GM19025 (cell line): ENCODE measurements around the gene CERS2.
"Not testable (repeated sequence)": the region's sequence is repeated elsewhere in the genome, so short reads cannot be mapped to it uniquely, and the experiment has no call there.

Source experiments
- ATAC-seq: cut with Tn5 transposase; IDR thresholded peaks from one replicate; pipeline ENCODE4 v1.9.1; 2021; ENCODE audit warnings: mild to moderate bottlenecking, low read depth, moderate library complexity; ENCODE audit not compliant: unreplicated experiment

CERS2 gene

DNA sequence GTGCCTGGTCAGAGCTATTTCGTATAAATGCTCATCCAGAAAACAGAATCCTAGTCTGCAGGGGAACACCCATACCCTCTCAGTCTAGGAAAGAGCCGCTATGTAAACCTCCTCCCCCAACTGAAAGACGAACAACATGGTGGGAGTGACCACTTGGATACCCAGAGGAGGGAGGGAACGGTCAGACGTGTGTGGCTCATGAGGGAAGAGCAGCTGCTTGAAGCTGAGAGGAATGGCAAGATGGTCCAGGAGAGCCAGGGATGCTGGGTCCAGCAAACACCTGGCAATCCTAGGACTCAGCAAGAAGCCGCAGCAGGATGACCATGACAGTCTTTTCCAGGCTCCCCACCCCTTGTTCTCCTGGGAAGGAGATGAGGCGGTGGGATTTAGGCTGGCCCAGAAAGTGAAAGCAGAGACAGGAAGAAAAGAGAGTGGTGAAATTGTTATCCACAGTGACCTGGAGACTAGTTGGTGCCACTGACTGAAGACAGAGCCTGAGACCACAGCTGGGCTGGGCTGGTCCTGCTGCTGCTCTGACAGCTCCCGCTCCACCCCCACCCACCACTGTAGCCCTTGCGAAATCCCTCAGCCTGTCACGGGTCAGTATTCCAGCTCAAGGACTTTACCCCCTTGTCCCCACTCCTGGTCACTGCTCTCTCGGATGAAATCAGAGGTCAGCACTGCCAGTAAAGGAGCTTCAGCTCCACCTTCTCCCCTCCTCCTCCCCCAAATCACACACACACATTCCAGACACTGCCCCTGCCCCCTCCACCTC is 3.6 kb downstream of the CERS2 start:
- no peak for ATAC-seq

DNA sequence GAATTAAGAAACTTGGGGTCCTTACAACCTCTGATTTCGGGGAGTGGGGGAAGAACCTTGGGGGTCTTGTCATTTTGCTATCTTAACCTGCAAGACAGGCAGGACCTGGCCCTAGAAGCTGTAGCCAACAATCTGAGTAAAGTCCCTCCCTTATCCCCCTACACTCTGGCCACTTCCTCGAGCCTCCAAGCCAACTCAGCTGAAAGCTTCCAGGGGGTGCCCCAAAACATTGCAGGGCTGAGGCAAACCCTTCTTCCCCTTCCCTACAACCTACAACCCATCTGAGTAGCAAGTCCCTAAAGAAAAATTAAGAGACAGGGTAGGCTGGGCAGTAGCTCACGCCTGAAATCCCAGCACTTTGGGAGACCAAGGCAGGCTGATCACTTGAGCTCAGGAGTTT is 5.0 kb downstream of the CERS2 start:
- ATAC-seq, result no peak

DNA sequence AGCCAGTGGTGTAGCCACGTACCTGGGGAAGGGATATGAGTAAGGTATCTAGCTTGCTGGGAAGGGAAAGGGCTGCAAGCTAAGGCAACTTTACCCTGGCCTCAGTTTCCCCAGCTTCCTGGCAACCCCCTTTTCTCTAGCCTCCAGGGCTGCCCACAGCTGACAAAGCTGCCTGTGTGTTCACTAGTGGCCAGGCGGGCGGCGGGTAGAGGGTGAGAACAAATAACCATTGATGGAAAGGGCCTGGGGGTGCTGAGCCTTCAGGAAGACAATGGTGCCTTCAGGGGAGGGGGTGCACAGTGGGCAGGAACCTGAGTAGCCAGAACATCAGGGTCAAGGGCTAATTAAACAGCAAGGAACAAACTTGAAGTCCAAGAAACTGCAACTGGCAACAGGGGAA is 6.1 kb downstream of the CERS2 start:
- ATAC-seq, result no peak

DNA sequence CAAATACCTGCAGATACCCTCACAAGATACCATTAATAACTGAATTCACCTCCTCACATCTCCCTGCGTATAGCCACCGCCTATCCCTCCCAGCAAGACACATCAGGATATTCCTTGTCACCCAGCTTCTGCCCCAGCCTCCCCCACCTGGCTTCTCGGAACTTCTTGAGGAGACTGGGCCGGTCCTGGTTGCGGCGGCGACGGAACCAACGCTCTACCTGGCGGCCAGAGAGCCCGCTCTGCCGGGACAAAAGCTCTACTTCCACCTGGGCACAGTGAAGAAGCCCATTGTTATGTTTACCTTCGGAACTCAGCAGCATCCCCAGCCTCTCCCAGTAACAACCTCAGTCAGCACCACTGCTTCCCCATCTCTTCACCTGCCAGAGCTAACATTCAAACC is 6.7 kb downstream of the CERS2 start:
- ATAC-seq, result no peak

DNA sequence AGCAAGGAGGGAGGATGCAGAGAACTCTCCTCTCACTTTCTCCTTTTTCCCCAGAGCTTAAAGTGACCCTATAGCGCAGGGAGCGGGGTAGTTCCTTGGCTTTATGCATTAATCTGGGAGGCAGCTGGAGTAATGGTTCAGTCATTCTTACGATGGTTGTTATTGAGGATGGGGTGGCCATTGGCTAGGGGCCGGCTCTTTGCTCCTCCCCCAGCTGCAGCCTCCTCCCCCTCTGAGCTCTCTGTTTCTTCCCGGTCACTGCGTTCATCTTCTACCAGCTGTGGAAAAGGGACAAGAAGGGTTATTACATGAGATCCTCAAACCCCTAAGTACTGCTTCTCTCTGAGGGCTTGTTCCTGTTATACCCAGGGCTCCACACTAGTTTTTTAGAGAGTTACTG is 8.6 kb downstream of the CERS2 start:
- no peak for ATAC-seq

DNA sequence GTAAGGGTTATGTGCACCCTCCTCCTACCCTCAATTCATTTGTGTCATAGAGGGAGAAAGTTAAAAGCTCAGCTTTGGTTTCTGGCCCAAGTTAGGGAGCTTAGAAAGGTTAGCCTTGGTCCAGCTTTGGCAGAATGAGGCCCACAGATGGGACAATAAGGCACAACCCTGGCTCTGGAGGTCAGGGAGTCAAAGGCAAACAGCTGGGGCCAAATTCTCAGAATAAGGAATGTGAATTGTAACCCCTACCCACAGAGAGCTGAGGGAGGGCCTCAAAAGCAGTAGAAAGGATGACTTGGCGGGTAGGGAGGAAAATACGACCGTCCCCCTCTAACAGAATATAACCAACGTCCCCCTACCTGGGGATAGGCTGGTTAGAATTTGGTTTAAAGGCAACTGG is 9.0 kb downstream of the CERS2 start:
- ATAC-seq, result no peak

DNA sequence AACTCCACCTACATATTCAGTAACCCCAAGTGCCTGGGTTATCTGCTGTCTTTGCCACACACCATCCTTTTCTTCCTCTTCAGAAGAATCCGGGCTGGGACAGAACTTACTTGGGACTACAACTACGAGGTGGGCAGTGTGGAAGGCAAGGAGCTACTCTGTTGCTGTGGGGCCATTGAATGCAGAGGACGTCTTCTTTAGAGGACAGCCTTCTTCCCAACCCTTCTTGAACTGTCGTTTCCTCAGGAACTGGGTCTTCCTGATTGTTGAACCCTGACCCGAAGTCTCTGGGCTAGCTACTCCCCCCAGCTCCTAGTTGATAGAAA is 10.5 kb downstream of the CERS2 start:
- ATAC-seq, result no peak

DNA sequence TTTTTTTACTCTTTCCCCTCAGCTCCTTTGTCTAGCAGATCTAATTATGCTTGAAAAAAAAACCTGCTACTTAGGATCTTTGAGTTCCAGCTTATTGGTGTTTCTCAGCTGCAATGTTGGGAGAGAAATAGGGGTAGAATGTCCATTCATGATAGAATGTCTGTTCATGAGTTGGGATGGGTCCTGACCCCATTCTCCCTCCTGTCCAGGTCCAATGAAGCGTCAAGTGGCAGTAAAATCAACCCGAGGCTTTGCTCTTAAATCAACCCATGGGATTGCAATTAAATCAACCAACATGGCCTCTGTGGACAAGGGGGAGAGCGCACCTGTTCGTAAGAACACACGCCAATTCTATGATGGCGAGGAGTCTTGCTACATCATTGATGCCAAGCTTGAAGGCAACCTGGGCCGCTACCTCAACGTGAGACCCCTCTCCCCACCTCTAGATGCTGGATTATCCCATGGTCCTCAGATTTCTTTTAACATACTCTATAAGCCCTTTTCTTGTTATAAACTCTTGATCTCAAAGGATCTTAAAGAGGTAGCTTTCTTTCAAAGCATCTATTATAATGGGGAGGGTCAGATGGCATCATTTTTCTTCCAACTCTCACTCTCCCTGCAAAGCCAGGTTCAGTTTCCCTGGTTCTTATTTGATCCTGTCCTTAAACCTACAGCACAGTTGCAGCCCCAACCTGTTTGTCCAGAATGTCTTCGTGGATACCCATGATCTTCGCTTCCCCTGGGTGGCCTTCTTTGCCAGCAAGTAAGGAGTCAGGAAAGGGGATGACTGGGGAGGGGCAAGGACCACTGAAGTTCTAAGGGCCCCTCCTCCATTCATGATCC is 11.1 kb downstream of the CERS2 start:
- ATAC-seq, result no peak

DNA sequence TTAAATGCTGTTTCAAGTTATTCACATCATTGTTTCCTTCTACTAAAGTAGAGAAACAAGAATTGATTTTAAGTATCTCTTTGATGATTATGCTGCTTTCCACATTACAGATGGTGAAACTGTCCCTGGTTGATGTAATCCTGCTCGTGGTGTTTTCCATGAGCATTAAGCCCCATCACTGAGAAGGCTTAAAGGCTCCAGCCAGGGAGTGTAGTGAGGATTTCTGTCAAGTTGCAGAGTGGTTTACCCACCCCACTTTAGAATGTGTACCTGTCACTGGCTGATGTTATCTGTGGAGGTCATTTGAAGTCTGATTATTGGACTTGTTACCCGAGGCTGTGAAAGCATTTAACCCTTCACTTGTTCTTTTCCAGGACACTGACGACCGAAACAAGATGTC is 12.9 kb downstream of the CERS2 start:
- no peak for ATAC-seq

DNA sequence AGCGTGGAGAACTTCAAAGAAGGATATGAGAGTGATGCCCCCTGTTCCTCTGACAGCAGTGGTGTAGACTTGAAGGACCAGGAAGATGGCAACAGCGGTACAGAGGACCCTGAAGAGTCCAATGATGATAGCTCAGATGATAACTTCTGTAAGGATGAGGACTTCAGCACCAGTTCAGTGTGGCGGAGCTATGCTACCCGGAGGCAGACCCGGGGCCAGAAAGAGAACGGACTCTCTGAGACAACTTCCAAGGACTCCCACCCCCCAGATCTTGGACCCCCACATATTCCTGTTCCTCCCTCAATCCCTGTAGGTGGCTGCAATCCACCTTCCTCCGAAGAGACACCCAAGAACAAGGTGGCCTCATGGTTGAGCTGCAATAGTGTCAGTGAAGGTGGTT is 14.0 kb downstream of the CERS2 start:
- ATAC-seq, result no peak

DNA sequence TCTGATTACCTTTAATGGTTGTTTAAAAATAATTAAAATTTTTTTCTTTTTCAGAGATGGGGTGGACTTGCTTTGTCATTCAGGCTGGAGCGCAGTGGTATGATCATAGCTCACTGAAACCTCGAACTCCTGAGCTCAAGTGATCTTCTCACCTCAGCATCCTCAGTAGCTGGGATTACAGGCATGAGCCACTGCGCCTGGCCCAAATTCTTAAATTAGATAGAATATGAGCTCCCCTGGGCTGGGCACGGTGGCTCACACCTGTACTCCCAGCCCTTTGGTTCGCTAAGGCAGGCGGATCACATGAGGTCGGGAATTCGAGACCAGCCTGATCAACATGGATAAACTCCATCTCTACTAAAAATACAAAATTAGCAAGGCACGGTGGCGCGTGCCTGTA is 17.0 kb downstream of the CERS2 start:
- no peak for ATAC-seq

DNA sequence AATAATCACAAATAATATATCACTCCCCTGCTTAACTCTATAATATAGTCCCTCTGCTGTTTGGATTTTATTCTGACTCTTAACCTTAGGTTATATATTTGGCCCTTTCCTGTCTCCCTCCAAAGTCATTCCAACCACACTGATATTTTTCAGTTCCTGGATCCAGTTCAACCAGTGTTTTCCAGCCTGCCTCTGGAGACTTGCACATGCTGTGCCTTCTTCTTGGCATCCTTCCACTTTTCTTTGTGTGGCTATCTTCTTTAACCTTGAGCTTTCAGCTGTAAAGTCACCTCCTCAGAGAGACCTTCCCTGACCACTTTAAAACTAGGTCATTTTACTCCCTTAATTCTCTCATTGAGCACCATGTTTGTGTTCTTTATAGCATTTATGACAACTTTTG is 19.4 kb downstream of the CERS2 start:
- no peak for ATAC-seq

DNA sequence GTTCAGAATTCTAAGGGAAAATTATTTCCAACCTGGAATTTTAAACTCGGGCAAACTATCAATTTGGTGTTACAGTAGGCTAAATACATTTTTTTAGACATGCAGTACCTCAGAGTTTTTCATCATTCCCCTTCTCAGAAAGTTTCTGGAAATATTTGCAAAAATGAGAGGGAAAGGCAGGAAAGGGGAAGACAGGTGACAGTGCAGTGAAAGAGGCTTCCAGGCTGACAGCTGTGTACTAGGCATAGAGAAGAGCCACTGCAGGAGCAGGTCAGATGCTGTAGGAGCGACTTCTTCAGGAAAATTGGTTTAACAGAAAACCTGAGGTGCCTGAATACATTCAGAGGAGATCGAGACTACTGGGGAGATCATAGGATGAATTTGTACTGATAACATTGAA is 19.9 kb downstream of the CERS2 start:
- ATAC-seq, result no peak

DNA sequence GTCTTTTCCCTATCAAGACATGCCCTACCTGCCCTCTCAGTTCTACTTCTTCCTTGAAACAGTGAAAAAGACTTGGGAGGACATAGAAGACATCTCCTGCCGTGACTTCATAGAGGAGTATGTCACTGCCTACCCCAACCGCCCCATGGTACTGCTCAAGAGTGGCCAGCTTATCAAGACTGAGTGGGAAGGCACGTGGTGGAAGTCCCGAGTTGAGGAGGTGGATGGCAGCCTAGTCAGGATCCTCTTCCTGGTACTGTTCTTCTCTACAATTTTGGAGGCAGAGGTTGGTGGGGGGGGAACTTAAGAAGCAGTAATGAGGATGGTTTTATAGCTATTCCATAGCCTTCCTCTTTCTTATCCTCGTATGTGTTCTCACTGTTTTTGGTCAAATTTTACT is 29.8 kb downstream of the CERS2 start:
- no peak for ATAC-seq

DNA sequence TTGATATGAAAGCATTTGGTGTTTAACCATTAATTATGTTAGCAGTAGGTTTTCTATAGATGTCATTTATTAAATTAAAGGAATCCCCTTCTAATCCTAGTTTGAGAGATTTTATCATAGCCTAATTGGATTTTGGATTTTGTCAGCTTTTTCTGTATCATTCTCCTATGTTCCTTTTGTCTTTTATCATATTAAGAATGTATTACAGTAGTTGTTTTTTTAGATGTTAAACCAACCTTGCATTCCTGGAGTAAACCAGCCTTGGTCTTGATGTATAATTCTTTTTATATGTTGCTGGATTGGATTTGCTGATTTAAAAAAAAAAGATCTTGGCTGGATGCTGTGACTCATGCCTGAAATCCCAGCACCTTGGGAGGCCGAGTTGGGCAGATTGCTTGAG is 42.9 kb downstream of the CERS2 start:
- ATAC-seq, result no peak

DNA sequence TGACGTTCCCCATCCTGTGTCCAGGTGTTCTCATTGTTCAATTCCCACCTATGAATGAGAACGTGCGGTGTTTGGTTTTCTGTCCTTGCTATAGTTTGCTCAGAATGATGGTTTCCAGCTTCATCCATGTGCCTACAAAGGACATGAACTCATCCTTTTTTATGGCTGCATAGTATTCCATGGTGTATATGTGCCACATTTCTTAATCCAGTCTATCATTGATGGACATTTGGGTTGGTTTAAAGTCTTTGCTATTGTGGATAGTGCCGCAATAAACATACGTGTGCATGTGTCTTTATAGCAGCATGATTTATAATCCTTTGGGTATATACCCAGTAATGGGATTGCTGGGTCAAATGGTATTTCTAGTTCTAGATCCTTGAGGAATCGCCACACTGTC is 45.9 kb downstream of the CERS2 start:
- ATAC-seq, result not testable (repeated sequence)

DNA sequence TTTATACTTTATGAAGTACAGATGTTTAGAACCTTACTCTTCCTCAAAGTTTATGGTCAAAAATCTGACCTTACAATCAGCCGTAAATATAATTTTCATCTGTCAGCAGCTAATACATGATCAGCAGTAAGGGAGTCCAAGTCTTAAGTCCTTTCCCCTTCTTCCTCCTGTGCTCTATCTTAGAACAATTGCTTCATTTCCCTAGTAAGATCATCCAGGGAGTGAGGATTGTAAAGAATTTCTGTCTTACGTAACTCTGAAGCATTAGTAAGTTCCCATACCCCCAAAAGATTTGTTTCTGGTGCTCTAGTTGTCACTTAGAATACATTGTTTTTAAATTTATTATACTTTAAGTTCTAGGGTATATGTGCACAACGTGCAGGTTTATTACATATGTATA is 46.3 kb downstream of the CERS2 start:
- ATAC-seq, result no peak

DNA sequence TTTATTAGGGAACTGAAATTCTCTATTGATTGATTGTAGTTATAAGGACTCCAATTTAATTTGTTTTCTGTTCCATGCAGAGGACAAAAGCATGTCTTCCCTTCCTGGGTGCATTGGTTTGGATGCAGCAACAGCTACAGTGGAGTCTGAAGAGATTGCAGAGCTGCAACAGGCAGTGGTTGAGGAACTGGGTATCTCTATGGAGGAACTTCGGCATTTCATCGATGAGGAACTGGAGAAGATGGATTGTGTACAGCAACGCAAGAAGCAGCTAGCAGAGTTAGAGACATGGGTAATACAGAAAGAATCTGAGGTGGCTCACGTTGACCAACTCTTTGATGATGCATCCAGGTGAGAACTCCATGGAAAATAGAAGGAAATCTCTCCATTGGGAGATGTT is 47.0 kb downstream of the CERS2 start:
- ATAC-seq, result no peak

DNA sequence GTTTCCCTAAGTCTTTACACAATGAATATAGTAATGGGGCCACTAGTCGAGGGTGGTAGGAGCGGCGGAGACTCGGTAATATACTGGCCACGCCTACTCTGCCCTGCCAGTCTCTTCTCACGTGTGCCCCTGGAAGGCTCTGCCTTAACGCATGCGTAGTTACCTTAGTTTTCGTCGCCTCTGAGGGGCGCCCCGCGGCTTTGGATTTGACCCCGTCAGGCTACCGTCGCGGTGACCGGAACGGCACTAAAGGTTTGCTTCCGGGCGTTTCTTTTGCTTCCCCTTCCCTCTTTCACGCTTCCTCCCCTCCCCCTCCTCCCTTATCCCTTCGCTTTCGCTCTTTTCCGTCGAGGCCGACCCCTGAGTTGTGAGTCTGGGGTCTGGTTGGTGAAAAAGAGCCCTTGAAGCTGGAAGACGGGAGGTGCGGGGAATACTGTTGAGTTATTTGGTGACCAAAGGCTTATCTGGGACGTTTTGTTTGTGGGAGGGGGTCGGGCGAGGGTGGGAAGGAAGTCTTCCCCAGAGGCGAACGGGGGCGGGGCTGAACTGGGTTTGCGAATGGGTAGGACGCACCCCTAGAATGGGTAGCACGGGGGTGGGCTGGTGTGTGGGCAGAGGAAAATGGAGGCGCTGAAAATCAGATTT is 48.4 kb downstream of the CERS2 start, which contains the start of gene SETDB1:
TSS of gene SETDB1 (plus strand) at position 267 of the 645 bp plus-strand sequence. CDS start 1,352 bp downstream, outside the sequence.
- ATAC-seq, result peak; percentile 82

DNA sequence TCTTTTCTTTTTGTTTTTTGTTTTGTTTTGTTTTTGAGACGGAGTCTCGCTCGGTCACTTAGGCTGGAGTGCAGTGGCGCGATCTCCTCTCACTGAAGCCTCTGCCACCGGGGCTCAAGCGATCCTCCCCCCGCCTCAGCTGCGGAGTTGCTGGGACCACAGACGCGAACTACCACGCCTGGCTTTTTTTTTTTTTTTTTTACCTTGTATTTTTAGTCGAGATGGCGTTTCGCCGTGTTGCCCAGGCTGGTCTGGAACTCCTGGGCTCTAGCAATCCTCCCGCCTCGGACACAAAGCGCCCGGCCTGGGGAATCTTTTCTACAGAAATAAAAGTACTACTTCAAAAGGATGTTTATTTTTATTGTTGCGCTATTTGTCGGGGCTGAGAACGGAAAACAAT is 49.6 kb downstream of the CERS2 start:
- no peak for ATAC-seq

DNA sequence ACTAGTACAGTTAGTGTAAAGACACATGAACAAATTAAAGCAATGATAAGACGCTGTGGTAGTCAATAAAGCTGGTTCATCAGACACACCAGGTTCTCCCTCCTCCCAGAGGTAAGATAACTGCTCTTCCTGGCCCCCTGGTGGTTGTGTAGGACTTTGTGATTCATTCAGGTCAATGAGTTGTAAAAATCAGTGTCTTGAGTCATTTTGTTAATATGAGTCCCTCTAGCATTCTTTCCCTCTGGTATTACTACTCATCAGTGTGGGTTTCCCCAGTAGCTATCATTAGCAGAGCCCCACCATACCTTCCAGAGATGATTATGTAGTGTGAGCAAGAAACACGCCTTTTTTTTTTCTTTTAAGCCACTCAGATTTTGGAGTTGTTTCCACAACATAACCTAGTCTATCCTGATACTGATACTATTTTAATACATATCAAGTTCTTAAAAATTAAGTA is 52.1 kb downstream of the CERS2 start:
- peak; percentile 49 for ATAC-seq
